COLO668 (cell line): Measurements from ENCODE around the gene MRPL16.
A peak's percentile ranks its signal among the peaks of the same experiment; 100 is the strongest.
"Not testable (repeated sequence)": the region's sequence is repeated elsewhere in the genome, so short reads cannot be mapped to it uniquely, and the experiment has no call there.

Experiments
- DNase-seq: peaks from one replicate; lab custom pipeline; 2025; ENCODE audit not compliant: unreplicated experiment; lab: John Stamatoyannopoulos, UW

Gene MRPL16

DNA sequence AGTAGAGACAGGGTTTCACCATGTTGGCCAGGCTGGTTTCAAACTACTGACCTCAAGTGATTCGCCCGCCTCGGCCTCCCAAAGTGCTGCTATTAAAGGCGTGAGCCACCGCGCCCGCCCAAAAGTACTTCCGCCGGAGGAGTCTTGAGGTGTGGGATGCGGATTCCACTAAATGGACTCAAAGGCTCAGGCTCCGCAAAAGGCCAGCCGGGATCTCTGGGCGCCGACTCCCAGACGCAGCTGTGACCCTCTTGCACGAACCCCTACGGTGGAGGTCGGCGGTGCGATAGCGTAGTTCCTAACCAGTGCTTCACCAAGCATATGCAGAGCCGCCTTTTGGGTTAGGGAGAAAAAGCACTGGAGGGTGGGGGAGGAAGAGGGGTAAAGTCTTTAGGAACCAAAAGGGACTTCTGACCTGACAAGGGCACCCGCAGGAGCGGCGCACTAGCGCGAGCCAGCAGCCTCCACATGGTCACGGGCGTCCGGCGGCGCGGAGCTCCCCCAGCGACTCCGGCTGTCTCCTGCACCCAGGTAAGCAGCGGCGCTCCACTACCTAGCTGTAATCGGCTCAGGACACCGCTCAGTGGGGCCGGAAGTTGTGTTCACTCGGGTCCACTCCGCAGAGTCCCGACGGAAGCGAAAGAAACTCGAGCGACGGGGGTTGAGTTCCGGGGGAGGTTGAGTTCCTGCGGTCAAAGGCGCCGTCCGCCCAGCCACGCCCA is at the start of gene MRPL16:
TSS of gene MRPL16 (minus strand) at position 590 of the 722 bp plus-strand sequence. CDS start at position 470, 120 bp downstream.
- DNase-seq = peak; percentile 92

- DNase-seq = no peak
Observed at GRCh38 chr11:59859673-59860072, 49.1 kb upstream of the MRPL16 start.

GRCh38 chr11:59857439-59858434 is 47.2 kb upstream of the MRPL16 start:
- DNase-seq = no peak

GRCh38 chr11:59854871-59855270 is 44.3 kb upstream of the MRPL16 start:
- no peak for DNase-seq

- DNase-seq = not testable (repeated sequence)
Observed at GRCh38 chr11:59851416-59851815, 40.8 kb upstream of the MRPL16 start.

DNA sequence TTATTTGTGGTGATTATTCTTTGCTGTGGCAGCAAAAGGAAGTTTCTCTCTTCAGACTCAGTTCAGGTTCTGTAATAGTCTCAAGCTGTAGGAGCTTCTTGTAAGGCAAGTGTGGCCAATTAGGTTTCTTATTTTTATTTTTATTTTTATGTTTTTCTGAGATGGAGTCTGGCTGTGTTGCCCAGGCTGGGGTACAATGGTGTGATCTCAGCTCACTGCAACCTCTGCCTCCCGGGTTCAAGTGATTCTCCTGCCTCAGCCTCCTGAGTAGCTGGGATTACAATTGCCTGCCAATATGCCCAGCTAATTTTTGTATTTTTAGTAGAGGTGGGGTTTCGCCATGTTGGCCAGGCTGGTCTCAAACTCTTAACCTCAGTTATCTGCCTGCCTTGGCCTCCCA is 39.0 kb upstream of the MRPL16 start:
- DNase-seq = not testable (repeated sequence)

GRCh38 chr11:59849129-59849528 is 38.6 kb upstream of the MRPL16 start:
- DNase-seq = no peak

GRCh38 chr11:59848439-59848838 is 37.9 kb upstream of the MRPL16 start:
- not testable (repeated sequence) for DNase-seq

DNA sequence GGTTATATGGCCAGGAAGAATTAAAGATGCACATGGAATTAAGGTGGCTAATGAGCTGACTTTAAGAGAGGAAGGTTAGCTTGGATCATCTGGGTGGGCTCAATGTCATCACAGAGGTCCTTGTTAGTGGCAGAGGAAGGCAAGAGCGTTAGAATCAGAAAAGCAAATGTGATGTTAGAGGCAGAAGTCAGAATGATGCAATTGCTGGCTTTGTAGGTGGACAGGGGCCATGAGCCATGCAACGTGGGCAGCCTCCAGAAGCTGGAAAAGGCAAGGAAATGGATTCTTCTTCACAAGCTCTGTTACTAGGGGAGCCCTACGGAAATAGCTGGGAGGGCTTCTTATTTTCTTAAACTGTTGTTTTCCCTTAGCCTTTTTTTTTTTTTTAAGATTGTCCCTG is 37.0 kb upstream of the MRPL16 start:
- no peak for DNase-seq

DNA sequence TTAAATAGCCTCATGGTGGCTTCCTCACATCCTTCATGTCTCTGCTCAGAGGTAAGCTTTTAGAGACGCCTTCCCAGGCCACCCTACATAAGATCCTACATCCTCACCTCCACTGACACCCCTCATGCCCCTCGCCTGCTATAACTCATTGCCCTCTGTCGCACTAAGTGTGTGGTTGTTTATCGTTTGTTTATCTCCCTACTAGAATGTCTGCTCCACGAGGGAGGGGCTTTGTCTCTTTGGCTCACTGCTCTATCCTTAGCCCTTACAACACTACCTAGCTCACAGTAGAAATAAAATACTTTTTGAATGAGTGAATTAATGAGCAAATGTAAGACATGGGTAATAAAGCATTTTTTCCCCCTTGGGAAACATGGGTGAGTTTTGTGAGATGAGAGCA is 36.0 kb upstream of the MRPL16 start:
- no peak for DNase-seq

DNA sequence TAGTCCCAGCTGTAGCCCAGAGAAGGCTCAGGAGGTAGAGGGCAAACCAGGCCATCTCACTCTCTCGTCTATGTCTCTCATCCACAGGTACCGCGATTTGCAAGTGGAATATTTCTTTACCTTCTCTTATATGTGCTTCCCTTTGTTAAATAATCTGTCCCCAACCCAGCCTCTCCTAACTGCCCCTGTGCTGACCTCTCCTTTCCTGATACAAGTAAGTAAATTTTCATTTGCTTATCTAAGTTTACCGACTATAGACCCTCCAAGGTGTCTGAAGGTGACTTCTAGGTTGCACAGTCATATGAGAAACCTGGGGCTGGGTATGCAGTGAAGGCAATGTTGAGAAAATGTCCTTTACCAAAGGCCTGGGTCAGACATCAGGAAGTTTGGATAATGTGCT is 34.8 kb upstream of the MRPL16 start, which contains the start of gene CBLIF:
TSS of gene CBLIF (minus strand) at position 101 of the 400 bp plus-strand sequence. CDS start at position 55, 46 bp downstream.
- no peak for DNase-seq

- DNase-seq = no peak
Observed at GRCh38 chr11:59842316-59842715, 31.7 kb upstream of the MRPL16 start.

- DNase-seq = no peak
Observed at GRCh38 chr11:59841514-59841913, 30.9 kb upstream of the MRPL16 start.

DNA sequence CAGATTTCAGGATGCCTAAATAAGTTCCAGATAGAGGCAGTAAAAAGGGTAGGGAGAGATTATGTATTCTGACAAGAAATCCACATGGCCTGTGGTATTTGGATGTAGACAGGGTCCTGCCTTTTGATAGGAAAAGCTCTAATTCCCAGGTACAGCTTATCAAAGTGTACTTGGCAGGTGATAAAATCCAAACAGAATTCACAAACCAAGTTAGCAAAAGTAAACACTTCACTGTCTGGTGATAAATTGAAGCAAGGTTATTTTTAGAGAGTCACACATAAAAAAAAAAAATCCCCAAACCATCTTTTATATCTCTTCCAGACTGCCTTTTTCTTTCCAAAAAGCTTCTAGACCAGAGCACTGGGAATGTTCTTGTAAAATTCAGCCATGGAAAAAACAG is 29.0 kb upstream of the MRPL16 start:
- DNase-seq = no peak

DNA sequence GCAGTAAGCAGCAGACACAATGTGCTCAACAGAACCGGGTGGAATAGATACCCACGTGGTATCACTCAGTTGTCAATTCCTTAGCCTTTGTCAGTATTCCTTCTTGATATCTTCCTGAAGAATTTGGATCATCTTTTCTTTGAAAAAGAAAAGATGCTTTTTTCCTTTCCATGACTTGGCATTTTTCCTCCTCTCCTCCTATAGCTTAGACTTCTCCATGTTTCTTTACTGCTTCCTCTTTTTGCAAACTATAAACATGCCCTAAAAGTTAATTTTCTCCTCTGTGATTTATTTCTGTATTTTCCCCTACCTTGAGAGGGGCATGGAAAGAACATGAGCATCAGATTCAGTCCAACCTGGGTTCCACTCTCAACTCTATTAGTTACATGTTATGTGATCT is 23.0 kb upstream of the MRPL16 start:
- DNase-seq = no peak

DNA sequence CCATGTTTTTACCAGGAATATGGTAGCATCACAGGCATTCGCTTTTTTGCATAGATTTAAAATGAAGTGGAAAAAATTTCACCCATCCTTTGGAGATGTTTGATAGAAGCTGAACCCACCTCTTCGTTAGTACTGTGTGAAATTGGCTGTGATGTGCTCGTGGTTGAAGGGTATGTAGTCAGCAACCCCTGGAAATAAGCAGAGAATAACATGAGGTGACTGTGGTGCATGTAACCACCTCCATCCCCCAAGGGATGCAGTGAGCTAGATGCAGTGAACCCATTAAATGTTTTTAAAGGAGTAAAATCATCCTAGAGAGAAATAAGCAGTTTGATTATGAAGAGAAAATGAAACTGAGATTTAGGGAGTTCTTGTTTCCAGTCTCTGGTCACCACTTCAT is 18.8 kb upstream of the MRPL16 start:
- no peak for DNase-seq

- peak; percentile 23 for DNase-seq
Observed at GRCh38 chr11:59822989-59823566, 12.5 kb upstream of the MRPL16 start.

DNA sequence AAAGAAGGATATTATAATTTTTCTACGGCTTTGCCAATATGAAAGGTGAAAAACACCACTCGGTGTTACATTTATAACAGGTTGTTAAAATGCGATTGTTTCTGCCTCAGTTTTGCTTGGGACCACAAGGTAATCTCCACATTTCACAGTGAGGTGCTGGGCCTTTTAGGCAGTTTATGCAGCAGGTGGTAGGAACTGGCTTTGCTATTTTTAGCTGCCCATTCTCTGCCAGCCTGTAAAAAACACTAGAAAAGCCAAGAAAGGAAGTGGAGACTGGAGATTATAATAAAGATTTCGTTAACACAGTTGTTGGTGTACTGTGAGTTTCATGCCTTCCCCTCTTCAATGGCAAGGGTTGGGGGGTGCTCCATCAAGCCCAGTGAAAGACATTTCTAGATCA is 8.0 kb upstream of the MRPL16 start:
- no peak for DNase-seq

DNA sequence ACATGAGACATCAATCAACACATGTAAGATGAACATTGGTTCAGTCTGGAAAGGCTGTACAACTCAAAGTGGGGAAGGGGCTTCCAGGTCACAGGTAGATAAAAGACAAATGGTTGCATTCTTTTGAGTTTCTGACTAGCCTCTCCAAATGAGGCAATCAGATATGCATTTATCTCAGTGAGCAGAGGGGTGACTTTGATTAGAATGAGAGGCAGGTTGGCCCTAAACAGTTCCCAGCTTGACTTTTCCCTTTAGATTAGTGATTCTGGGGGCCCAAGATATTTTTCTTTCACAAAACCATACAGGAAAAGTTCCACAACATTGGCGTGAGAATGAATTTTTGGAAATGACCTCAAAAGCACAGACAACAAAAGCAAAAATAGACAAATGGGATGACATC is 5.9 kb upstream of the MRPL16 start:
- not testable (repeated sequence) for DNase-seq

DNA sequence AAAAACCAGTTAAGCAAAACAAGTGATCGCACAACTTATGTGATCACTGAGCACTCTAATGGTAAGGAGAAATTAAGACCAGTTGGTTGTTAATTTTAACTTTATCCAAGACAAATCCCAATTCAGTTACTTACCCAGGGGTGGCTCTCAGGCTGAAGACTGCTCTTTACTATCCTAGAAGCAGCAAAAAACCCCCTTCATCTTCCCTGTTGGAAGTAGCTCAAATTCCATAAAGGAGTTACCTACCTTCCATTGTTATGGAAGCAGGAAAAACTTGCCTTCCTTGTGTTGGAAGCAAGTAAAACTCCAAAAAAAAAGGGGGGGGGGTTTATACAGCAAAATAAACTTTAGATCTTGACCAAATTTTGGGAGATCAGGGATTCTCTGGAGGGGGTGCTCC is 5.2 kb upstream of the MRPL16 start:
- no peak for DNase-seq

DNA sequence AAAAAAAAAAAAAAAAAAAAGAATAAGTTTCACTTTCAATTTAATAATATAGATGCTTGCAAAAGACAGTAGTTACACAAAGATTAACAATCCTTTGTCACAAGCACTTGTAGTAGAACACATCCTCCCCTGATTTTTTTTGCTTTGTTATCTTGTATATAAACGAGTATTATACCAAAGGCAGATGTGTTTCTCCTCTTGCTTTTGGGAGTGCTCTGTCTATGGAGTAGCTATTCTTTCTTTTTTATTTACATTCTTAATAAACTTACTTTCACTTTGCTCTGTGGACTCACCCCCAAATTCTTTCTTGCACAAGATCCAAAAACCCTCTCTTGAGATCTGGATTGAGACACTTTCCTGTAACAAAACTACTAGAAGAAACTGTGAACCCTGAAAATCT is 3.4 kb upstream of the MRPL16 start:
- no peak for DNase-seq
